Measurements from ENCODE around the gene CCT6A. TPM values are rescaled to one million over a fixed set of nuclear protein-coding genes. Genes with fewer than 3 reads are reported as not detected.
"Not testable (repeated sequence)": the region's sequence is repeated elsewhere in the genome, so short reads cannot be mapped to it uniquely, and the experiment has no call there.

Gene CCT6A
- total RNA-seq, 1 donor from 2014 or later, result 76.2 TPM

DNA sequence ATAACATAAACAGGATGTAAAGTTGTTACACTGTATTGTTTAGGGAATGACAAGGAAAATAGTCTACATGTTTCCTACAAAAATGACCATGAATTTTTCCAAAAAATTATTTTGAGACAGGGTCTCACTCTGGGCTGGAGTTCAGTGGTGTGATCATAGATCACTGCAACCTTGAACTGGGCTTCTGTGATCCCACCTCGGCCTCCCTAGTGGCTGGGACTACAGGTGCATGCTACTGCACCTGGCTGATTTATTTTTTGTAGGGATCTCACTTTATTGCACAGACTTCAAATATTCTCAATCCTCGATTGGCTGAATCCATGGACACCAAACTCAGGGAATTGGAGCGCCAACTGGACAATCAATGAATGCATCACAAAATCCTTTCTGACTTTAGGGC, 48.1 kb downstream of the CCT6A start:
- H3K27me3 ChIP-seq, result no peaks in the 10 kb centered on the region

DNA sequence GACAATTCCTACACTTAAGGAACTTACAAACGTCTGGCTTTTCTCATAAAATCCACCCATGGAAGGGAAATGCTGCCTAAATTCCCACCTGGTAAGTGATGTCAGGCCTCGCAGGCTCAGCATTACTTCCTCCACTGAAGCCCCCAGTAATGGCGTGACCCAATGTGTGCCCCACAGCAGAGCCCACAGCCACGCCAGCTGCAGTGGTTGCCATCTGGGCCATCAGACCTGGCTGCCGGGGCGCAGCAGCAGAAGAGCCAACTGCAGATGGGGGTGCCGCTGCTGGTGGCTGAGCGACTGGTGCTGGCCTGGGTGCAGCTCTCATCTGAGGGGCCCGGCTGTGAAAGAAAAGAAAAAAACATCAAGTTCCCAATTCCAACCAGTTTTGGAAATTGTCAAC, 52.6 kb downstream of the CCT6A start:
- H3K27ac ChIP-seq; H3K27me3 ChIP-seq; H3K4me1 ChIP-seq; H3K9me3 ChIP-seq; intact Hi-C loops (cut with DNase I); DNase-seq; H3K4me3 ChIP-seq; ATAC-seq: not testable (repeated sequence)
- H3K36me3 ChIP-seq, result peaks cover 52% of the 10 kb centered on the region

More for the DNA sequence above, 48.1 kb downstream of the CCT6A start:
- ATAC-seq, result no peak
- no peak for DNase-seq
- no peak overlapping the region for H3K27ac ChIP-seq
- H3K36me3 ChIP-seq, result peaks cover 52% of the 10 kb centered on the region
- H3K9me3 ChIP-seq, result no peaks in the 10 kb centered on the region
- H3K4me1 ChIP-seq, result peaks cover 1% of the 10 kb centered on the region
- TF ChIP-seq, protein P1, sequence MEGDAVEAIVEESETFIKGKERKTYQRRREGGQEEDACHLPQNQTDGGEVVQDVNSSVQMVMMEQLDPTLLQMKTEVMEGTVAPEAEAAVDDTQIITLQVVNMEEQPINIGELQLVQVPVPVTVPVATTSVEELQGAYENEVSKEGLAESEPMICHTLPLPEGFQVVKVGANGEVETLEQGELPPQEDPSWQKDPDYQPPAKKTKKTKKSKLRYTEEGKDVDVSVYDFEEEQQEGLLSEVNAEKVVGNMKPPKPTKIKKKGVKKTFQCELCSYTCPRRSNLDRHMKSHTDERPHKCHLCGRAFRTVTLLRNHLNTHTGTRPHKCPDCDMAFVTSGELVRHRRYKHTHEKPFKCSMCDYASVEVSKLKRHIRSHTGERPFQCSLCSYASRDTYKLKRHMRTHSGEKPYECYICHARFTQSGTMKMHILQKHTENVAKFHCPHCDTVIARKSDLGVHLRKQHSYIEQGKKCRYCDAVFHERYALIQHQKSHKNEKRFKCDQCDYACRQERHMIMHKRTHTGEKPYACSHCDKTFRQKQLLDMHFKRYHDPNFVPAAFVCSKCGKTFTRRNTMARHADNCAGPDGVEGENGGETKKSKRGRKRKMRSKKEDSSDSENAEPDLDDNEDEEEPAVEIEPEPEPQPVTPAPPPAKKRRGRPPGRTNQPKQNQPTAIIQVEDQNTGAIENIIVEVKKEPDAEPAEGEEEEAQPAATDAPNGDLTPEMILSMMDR (IDR thresholded peaks at IDR 0.05), result no peak
- intact Hi-C loops (cut with DNase I), result no loop called here
- H3K4me3 ChIP-seq, result no peak overlapping the region

DNA sequence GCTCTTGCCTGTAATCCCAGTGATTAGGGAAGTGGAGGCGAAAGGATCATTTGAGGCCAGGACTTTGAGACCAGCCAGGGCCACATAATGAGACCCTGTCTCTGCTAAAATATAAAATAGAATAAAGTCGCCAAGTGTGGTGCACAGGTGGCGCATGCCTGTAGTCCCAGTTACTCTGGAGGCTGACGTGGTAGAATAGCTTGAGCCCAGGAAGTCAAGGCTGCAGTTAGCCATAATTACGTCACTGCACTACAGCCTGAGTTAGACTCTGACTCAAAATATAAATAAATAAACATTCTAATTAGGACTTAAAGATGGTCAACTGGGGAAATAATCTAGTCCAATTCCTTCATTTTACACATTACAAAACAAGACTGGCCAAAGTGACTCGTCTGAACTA, 53.9 kb downstream of the CCT6A start:
- DNase-seq (no peak), ATAC-seq (peak; percentile 20)
- intact Hi-C loops (cut with DNase I), result no loop called here
- TF ChIP-seq, protein P1 (IDR thresholded peaks at IDR 0.05), result no peak
- Histone ChIP-seq H3K9me3 (no peaks in the 10 kb centered on the region), H3K27me3 (no peaks in the 10 kb centered on the region), H3K36me3 (peaks cover 39% of the 10 kb centered on the region), H3K4me3 (peak overlapping the region; percentile 75), H3K4me1 (peaks cover 10% of the 10 kb centered on the region), H3K27ac (peak overlapping the region; percentile 92)

DNA sequence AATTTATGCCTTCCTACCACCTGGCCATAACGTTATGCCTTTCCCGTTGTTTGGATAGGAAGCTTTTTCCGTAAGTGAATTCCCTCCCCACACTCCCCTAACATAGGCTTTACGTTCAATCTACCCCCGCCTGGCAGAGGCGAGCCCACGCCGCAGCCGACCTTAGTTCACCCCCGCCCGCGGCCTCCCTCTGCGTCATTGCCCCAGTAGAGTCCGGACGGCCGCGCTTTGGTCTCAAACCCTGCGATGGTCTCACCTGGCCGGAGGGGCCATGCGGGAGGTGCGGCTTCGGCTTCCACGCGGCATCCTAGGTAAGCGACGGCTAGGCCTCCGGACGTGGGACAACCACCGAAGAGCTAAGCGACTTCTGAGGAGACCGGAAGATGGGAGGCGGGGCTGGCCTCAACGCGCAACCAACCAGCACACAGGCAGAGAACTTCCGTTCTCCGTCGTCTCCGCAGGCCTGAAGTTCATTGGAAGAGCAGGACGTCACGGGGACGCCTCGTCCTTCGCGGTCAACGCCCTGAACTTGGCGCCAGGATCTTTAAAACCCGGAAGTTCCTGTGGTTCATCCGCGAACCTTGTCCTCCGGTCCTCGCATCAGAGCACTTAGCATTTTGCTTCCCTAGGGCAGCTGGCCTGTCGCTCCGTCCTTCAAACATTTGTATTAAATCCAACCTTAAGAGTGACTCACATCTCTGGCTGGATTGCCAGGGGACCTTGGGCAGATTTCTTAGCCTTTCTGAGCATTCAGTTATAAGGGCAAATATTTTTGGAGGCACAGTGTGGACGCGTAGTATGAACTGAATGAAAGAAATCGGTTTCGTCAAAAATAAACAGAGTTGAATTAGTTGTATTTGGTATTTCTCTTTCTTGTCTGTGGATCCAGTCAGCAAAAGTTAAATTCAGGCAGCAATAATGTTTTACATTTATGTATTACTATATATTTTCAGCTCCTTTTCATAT, 54.8 kb downstream of the CCT6A start, which contains the start of gene CHCHD2:
CHCHD2 (minus strand) TSS at position 369 of the 966 bp plus-strand sequence; CDS start at position 306, 63 bp downstream.
- Histone ChIP-seq H3K9me3 (no peaks in the 10 kb centered on the region), H3K36me3 (peaks cover 30% of the 10 kb centered on the region), H3K27ac (peak within 1 kb of the TSS; percentile 92), H3K27me3 (no peaks in the 10 kb centered on the region), H3K4me1 (peaks cover 10% of the 10 kb centered on the region), H3K4me3 (peak within 1 kb of the TSS; percentile 75)
- TF ChIP-seq, protein P1 (IDR thresholded peaks at IDR 0.05), result no peak
- peak; percentile 97 for DNase-seq
- peak; percentile 100 for ATAC-seq
- intact Hi-C loops (cut with DNase I), result no loop called here

DNA sequence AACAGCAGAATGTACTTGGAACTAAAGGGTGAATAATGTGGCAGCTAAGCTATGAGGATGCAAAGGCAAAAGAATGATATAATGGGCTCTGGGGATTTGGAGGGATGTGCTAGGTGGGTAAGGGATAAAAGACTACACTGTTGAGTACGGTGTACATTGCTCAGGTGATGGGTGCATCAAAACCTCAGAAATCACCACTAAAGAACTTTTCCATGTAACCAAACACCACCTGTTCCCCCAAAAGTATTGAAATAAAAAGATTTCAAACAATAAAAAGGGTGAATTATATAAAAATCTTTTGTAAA, 56.3 kb downstream of the CCT6A start:
- Histone ChIP-seq H3K4me1 (peaks cover 10% of the 10 kb centered on the region), H3K27ac (no peak overlapping the region), H3K27me3 (no peaks in the 10 kb centered on the region), H3K9me3 (no peaks in the 10 kb centered on the region), H3K4me3 (no peak overlapping the region), H3K36me3 (peaks cover 15% of the 10 kb centered on the region)
- DNase-seq (no peak), ATAC-seq (no peak)
- intact Hi-C loops (cut with DNase I), result no loop called here
- TF ChIP-seq, protein P1 (IDR thresholded peaks at IDR 0.05), result no peak

DNA sequence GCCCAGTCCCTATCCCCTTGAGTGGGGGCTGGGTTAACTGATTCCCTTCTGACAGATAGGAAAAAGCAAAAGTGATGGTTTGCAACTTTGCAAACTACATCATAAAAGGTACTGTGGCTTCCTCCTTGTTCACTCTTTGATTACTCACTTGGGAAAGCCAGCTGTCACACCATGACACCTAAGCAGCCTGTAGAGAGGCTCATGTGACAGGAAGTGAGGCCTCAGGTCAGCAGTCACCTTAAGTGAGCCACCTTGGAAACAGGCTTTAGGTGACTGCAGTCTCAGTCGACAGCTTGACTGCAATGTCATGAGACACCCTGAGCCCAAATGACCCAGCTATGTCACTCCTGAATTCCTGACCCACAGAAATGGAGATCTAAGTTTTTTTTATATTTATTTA, 59.0 kb downstream of the CCT6A start:
- H3K36me3 ChIP-seq, result no peaks in the 10 kb centered on the region
- intact Hi-C loops (cut with DNase I), result no loop called here
- peaks cover under 1% of the 10 kb centered on the region for H3K27me3 ChIP-seq
- ATAC-seq, result no peak
- no peak overlapping the region for H3K27ac ChIP-seq
- no peak overlapping the region for H3K4me3 ChIP-seq
- DNase-seq, result no peak
- H3K4me1 ChIP-seq, result no peaks in the 10 kb centered on the region
- TF ChIP-seq, protein P1 (IDR thresholded peaks at IDR 0.05), result no peak
- no peaks in the 10 kb centered on the region for H3K9me3 ChIP-seq

DNA sequence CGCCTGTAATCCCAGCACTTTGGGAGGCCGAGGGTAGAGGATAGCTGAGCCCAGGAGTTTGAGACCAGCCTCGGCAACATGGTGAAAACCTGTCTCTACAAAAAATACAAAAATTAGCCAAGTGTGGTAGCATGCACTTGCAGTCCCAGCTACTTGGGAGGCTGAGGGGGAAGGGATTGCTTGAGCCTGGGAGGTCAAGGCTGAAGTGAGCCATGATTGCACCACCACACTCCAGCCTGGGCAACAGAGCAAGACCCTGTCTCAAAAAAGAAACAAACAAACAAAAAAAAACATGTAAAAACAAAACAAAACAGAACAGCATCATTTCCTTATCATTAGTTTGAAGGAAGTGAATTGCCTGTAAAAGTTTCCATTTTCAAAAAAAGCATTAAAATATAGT, 60.7 kb downstream of the CCT6A start:
- not testable (repeated sequence) for H3K9me3 ChIP-seq, DNase-seq

More for the DNA sequence above, 60.7 kb downstream of the CCT6A start:
- H3K27ac ChIP-seq; H3K4me3 ChIP-seq; H3K4me1 ChIP-seq; ATAC-seq; intact Hi-C loops (cut with DNase I); H3K36me3 ChIP-seq: not testable (repeated sequence)
- peaks cover 17% of the 10 kb centered on the region for H3K27me3 ChIP-seq

Data from upper lobe of right lung (tissue), 1 donor.